NCI-H146 (cell line): ENCODE data around the gene NAT14.
A peak's percentile ranks its signal among the peaks of the same experiment; 100 is the strongest.
"Not testable (repeated sequence)": the region's sequence is repeated elsewhere in the genome, so short reads cannot be mapped to it uniquely, and the experiment has no call there.

ENCODE experiments used
- DNase-seq: peaks from one replicate; lab custom pipeline; 2025; lab: John Stamatoyannopoulos, UW

Gene NAT14

GRCh38 chr19:55486971-55487923 is 2.3 kb downstream of the NAT14 start:
- no peak for DNase-seq

- DNase-seq, result no peak
Measured at GRCh38 chr19:55487924-55488687, 3.1 kb downstream of the NAT14 start, which contains the start of gene SSC5D. TSS of gene SSC5D (plus strand) at chr19:55488436. CDS start at chr19:55488590, 154 bp downstream.

GRCh38 chr19:55488986-55489710 is 4.2 kb downstream of the NAT14 start:
- no peak for DNase-seq

- DNase-seq, result no peak
Measured at GRCh38 chr19:55489711-55490477, 4.9 kb downstream of the NAT14 start.

- no peak for DNase-seq
Measured at GRCh38 chr19:55490478-55491432, 5.8 kb downstream of the NAT14 start.

- DNase-seq, result no peak
Measured at GRCh38 chr19:55491546-55492360, 6.8 kb downstream of the NAT14 start.

- DNase-seq, result peak; percentile 58
Measured at GRCh38 chr19:55492362-55492944, 7.5 kb downstream of the NAT14 start.

- no peak for DNase-seq
Measured at GRCh38 chr19:55493052-55493644, 8.2 kb downstream of the NAT14 start.

- no peak for DNase-seq
Measured at GRCh38 chr19:55493645-55494171, 8.7 kb downstream of the NAT14 start.

GRCh38 chr19:55494172-55494761 is 9.3 kb downstream of the NAT14 start:
- DNase-seq, result no peak

- DNase-seq, result peak; percentile 72
Measured at GRCh38 chr19:55495646-55496349, 10.8 kb downstream of the NAT14 start.

- not testable (repeated sequence) for DNase-seq
Measured at GRCh38 chr19:55496820-55497219, 11.8 kb downstream of the NAT14 start.

GRCh38 chr19:55497763-55498162 is 12.8 kb downstream of the NAT14 start:
- no peak for DNase-seq

- peak; percentile 68 for DNase-seq
Measured at GRCh38 chr19:55498246-55498840, 13.4 kb downstream of the NAT14 start.

GRCh38 chr19:55500368-55500952 is 15.5 kb downstream of the NAT14 start:
- no peak for DNase-seq

- no peak for DNase-seq
Measured at GRCh38 chr19:55502197-55502952, 17.4 kb downstream of the NAT14 start.
